ENCODE measurements around the gene ABCA8.

Gene ABCA8

DNA sequence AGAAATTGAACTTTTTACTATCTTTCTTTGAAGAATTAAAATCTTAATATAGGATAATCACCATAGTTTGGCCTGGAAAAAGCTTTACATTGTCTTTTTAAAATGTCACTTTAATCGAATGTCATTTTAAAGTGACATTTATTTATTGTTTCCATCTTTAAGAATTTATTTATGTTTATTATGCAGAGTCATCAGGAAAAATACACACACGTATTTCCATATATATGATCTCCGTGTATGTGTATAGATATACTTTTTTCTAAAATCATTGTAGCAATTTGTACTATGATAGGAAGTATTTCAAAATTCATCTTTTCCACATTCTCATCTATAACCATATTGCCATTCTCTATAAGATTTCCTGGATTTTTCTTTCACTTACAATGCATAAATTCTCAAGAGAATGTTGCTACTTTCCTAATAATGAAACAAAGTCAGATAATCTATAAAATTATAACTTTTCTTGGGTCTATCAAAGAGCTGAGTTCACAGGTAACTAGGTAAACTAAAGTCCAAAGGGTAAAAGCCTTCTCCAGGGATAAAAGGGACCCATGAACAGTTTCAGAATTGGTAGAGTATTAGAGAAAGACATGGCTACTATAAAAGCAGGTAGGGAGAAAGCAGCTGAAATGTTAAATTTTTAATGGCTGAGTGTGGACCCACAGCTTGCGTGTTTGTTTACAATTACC lies 11.9 kb downstream of the ABCA8 start:
- ChIA-PET CTCF (no interaction called here), POLR2A (no interaction called here)
- no peak for DNase-seq (ENCODE audit: extremely low spot score)
- TF ChIP-seq BHLHE40 (IDR thresholded peaks at IDR 0.05; ENCODE audit: borderline replicate concordance): no peak
- TF ChIP-seq TARDBP (IDR thresholded peaks at IDR 0.05): no peak
- TF ChIP-seq ARNT (IDR thresholded peaks at IDR 0.05): no peak
- no peak for TF ChIP-seq L3MBTL2 (conservative IDR thresholded peaks at IDR 0.05)
- no peak for TF ChIP-seq SP1 (IDR thresholded peaks at IDR 0.05)
- no peak for TF ChIP-seq FOXA1 (IDR thresholded peaks at IDR 0.05)
- TF ChIP-seq, protein P1, sequence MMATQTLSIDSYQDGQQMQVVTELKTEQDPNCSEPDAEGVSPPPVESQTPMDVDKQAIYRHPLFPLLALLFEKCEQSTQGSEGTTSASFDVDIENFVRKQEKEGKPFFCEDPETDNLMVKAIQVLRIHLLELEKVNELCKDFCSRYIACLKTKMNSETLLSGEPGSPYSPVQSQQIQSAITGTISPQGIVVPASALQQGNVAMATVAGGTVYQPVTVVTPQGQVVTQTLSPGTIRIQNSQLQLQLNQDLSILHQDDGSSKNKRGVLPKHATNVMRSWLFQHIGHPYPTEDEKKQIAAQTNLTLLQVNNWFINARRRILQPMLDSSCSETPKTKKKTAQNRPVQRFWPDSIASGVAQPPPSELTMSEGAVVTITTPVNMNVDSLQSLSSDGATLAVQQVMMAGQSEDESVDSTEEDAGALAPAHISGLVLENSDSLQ (IDR thresholded peaks at IDR 0.05): no peak
- no peak for TF ChIP-seq FOXK2 (IDR thresholded peaks at IDR 0.05)
- no peak for TF ChIP-seq CTBP1 (IDR thresholded peaks at IDR 0.05; ENCODE audit: borderline replicate concordance)
- TF ChIP-seq NFRKB (IDR thresholded peaks at IDR 0.05): no peak
- no peak for TF ChIP-seq FOXM1 (IDR thresholded peaks at IDR 0.05; ENCODE audit: borderline replicate concordance)
- no peak for TF ChIP-seq SUZ12 (IDR thresholded peaks at IDR 0.05)
- no peak for TF ChIP-seq HDGF (IDR thresholded peaks at IDR 0.05; ENCODE audit: borderline replicate concordance)
- no peak for TF ChIP-seq LEF1 (IDR thresholded peaks at IDR 0.05; ENCODE audit: borderline replicate concordance)

DNA sequence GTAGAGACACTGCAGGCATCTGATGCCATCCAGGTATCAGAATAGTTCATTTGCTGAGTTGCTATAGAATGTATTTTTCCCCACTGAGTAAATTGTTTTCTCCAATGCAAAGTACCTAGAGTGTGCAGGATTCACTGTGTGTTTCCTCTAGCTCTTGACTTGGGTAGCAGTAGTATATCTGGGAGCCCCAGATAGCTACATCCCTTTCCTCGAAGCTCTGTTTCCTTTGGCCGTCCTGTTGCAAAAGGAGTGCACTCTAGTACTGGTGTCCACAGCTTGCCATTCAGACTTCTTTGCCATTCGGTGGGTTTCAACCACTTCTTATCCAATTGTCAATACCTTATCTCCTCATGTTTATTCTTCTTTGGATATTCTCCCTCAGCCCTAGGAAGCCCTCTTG lies 12.8 kb downstream of the ABCA8 start:
- POLR2A ChIA-PET: no interaction called here
- no peak for DNase-seq (ENCODE audit: extremely low spot score)
- CTCF ChIA-PET: no interaction called here
- TF ChIP-seq FOXA1 (IDR thresholded peaks at IDR 0.05): no peak
- TF ChIP-seq HDGF (IDR thresholded peaks at IDR 0.05; ENCODE audit: borderline replicate concordance): no peak
- TF ChIP-seq SP1 (IDR thresholded peaks at IDR 0.05): no peak
- TF ChIP-seq SUZ12 (IDR thresholded peaks at IDR 0.05): no peak
- TF ChIP-seq, protein P1 (IDR thresholded peaks at IDR 0.05): no peak
- TF ChIP-seq NFRKB (IDR thresholded peaks at IDR 0.05): no peak

DNA sequence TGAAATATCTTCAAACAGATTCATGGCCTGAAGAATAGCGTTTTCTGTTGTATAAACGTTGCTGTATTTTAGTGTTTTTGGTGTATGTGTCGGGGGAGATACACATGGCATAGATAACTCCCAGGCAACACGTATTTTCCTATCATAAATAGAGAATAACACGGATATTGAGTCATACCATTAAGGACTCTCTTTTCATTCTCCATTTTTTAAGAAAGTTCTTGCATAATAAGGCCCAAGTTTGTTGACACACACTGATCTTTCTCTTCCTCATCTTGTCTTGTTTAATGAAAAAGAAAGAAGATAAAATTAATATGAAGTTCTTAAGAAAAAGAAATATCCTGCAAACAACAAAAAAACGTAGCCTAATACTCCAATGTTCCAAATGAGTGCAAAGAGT lies 13.4 kb downstream of the ABCA8 start:
- ChIA-PET POLR2A (no interaction called here), CTCF (no interaction called here)

DNA sequence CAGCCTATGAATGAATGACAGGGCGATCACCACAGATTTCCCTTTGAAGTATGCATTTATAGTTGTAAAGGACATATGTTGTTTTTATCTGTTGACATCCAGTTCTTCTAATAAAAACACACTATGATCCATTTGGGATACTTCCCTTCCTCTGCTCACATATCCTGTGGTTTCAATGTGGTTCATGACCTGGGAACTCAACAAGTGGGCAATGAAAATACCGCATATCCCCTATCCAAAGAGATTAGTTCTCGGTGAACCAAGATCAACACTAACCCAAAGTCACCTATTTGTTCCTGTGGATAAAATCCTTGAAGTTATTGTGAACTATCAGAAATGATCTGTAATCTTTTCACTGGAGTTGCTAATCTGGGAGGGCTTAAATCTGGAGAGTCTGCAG lies 16.0 kb downstream of the ABCA8 start:
- CTCF ChIA-PET: no interaction called here
- TF ChIP-seq, protein P1 (IDR thresholded peaks at IDR 0.05): no peak
- no peak for TF ChIP-seq ELF4 (IDR thresholded peaks at IDR 0.05)
- TF ChIP-seq TARDBP (IDR thresholded peaks at IDR 0.05): no peak
- TF ChIP-seq SUZ12 (IDR thresholded peaks at IDR 0.05): no peak
- TF ChIP-seq ARNT (IDR thresholded peaks at IDR 0.05): no peak
- no peak for TF ChIP-seq FOXM1 (IDR thresholded peaks at IDR 0.05; ENCODE audit: borderline replicate concordance)
- TF ChIP-seq NFRKB (IDR thresholded peaks at IDR 0.05): no peak
- TF ChIP-seq FOXA1 (IDR thresholded peaks at IDR 0.05): no peak
- no peak for TF ChIP-seq ZNF384 (IDR thresholded peaks at IDR 0.05)
- TF ChIP-seq SP1 (IDR thresholded peaks at IDR 0.05): no peak
- TF ChIP-seq LEF1 (IDR thresholded peaks at IDR 0.05; ENCODE audit: borderline replicate concordance): no peak
- no peak for TF ChIP-seq BHLHE40 (IDR thresholded peaks at IDR 0.05; ENCODE audit: borderline replicate concordance)
- no peak for TF ChIP-seq HDGF (IDR thresholded peaks at IDR 0.05; ENCODE audit: borderline replicate concordance)
- no peak for TF ChIP-seq L3MBTL2 (conservative IDR thresholded peaks at IDR 0.05)
- no peak for TF ChIP-seq CTBP1 (IDR thresholded peaks at IDR 0.05; ENCODE audit: borderline replicate concordance)
- no peak for TF ChIP-seq FOXK2 (IDR thresholded peaks at IDR 0.05)
- POLR2A ChIA-PET: no interaction called here
- no peak for DNase-seq (ENCODE audit: extremely low spot score)

More for the DNA sequence above, 13.4 kb downstream of the ABCA8 start:
- TF ChIP-seq, protein P1 (IDR thresholded peaks at IDR 0.05): no peak
- no peak for TF ChIP-seq SP1 (IDR thresholded peaks at IDR 0.05)
- TF ChIP-seq FOXM1 (IDR thresholded peaks at IDR 0.05; ENCODE audit: borderline replicate concordance): no peak
- TF ChIP-seq LEF1 (IDR thresholded peaks at IDR 0.05; ENCODE audit: borderline replicate concordance): no peak
- TF ChIP-seq FOXA1 (IDR thresholded peaks at IDR 0.05): no peak
- no peak for TF ChIP-seq NFRKB (IDR thresholded peaks at IDR 0.05)
- no peak for TF ChIP-seq TARDBP (IDR thresholded peaks at IDR 0.05)
- no peak for TF ChIP-seq ARNT (IDR thresholded peaks at IDR 0.05)
- TF ChIP-seq L3MBTL2 (conservative IDR thresholded peaks at IDR 0.05): no peak
- no peak for TF ChIP-seq BHLHE40 (IDR thresholded peaks at IDR 0.05; ENCODE audit: borderline replicate concordance)
- TF ChIP-seq ZNF384 (IDR thresholded peaks at IDR 0.05): no peak
- no peak for TF ChIP-seq HDGF (IDR thresholded peaks at IDR 0.05; ENCODE audit: borderline replicate concordance)
- no peak for DNase-seq (ENCODE audit: extremely low spot score)

DNA sequence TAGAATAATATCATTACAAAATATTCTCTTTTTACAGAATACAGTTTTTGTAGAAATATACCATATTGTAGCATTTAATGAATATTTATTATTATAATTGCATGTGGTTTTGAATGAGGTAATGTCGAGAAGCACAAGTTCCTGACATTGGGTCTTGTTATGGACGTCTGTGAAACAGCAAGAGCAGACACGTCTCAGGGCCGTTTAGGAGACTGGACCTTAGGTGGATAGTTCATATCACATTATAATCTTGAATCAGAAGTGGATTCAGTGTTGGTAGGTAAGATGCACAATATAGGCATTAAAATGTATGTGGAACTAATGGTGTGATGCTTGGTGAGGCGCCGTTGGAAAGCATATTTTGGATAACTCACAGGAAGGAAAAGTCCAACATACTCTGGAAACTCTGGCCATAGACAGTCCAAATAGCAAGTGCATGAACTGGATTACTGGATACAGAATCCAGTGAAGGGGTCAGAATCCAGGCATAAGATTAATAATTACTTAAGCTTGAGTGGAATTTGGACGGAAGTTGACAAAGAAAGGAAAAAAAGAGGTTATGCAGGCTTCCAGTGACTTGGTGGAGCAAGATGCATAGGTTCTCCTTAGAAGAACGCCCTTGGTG lies 17.2 kb downstream of the ABCA8 start:
- ChIA-PET CTCF (no interaction called here), POLR2A (no interaction called here)
- TF ChIP-seq L3MBTL2 (conservative IDR thresholded peaks at IDR 0.05) (no peak), FOXK2 (IDR thresholded peaks at IDR 0.05) (no peak), SUZ12 (IDR thresholded peaks at IDR 0.05) (no peak), SP1 (IDR thresholded peaks at IDR 0.05) (no peak), NFRKB (IDR thresholded peaks at IDR 0.05) (no peak), LEF1 (IDR thresholded peaks at IDR 0.05; ENCODE audit: borderline replicate concordance) (no peak), CTBP1 (IDR thresholded peaks at IDR 0.05; ENCODE audit: borderline replicate concordance) (no peak), HDGF (IDR thresholded peaks at IDR 0.05; ENCODE audit: borderline replicate concordance) (no peak)
- DNase-seq (ENCODE audit: extremely low spot score): no peak

All from HEK293T (cell line).